Effector memory CD4-positive, alpha-beta T cell (primary cell): ENCODE measurements around the gene ADPRHL1.

Experiments
- DNase-seq, 3 donors: peaks; one replicate each; pipeline ENCODE4 v3.0.0-alpha.2; 2020
- H3K27ac ChIP-seq: 2 replicates; pipeline ENCODE4 v1.7.0; 2013; ENCODE audit warnings: mild to moderate bottlenecking, low read length, moderate library complexity; ENCODE audit not compliant: insufficient read depth, poor library complexity, severe bottlenecking
- H3K27me3 ChIP-seq: replicated peaks from 2 replicates; pipeline ENCODE4 v1.7.0; 2013; ENCODE audit warnings: mild to moderate bottlenecking, low read length; ENCODE audit not compliant: insufficient read depth, control insufficient read depth, poor library complexity, severe bottlenecking
- H3K36me3 ChIP-seq: 2 replicates; pipeline ENCODE4 v1.7.0; 2013; ENCODE audit warnings: mild to moderate bottlenecking, low read length, moderate library complexity; ENCODE audit not compliant: control insufficient read depth, insufficient read depth
- H3K4me1 ChIP-seq: 2 replicates; pipeline ENCODE4 v1.7.0; 2013; ENCODE audit warnings: low read length, mild to moderate bottlenecking; ENCODE audit not compliant: control insufficient read depth, insufficient read depth, poor library complexity, severe bottlenecking
- H3K4me3 ChIP-seq: 2 replicates; pipeline ENCODE4 v1.7.0; 2013; ENCODE audit warnings: low read length, low read depth, mild to moderate bottlenecking; ENCODE audit not compliant: insufficient read depth, poor library complexity, severe bottlenecking
- H3K9me3 ChIP-seq: 2 replicates; pipeline ENCODE4 v1.7.0; 2013; ENCODE audit warnings: mild to moderate bottlenecking, low read length, moderate library complexity; ENCODE audit not compliant: control insufficient read depth

Gene ADPRHL1

DNA sequence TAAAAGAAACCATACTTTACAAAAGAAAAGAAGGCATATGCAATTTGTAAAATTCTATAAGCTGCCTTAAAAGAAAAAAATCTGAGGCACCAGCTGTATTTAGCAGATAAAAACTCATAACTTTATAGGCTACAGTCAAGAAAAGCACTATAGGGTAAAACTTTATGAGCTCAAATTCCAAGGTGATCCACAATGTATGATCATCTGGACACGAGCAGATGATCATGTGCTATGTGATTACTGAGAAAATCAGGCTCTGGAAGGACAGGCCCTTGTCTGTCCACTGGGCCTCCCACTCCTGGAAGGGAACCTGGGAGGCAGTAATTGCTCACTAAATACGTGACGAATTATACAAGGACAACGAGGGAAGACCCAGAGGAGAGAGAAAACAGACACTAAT, 96.7 kb downstream of the ADPRHL1 start:
- Histone ChIP-seq H3K4me1 (no peaks in the 10 kb centered on the region), H3K27ac (no peak overlapping the region), H3K36me3 (no peaks in the 10 kb centered on the region), H3K4me3 (no peak overlapping the region), H3K9me3 (no peaks in the 10 kb centered on the region), H3K27me3 (no peaks in the 10 kb centered on the region)
- DNase-seq: no peak

DNA sequence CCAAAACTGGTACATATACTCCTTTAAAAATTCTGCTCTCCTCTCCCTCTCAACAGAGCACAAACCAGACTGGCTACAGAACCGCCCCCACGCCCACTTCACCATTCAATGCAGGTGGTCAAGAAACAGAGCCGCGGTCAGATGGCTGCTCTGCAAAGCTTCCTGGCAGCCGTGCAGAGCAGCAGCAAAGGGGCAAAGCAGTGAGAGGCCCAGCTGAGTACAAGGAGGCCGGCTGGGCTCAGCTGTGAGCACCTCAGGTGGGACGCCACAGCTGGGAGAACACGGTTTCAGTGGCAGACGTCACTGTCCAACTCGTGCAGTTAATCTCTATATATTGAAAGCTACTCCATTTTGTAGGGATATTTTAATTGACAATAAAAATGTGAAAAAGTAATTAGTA, 97.7 kb downstream of the ADPRHL1 start:
- no peak overlapping the region for H3K27ac ChIP-seq
- no peak for DNase-seq
- no peaks in the 10 kb centered on the region for H3K36me3 ChIP-seq
- H3K27me3 ChIP-seq: no peaks in the 10 kb centered on the region
- no peaks in the 10 kb centered on the region for H3K4me1 ChIP-seq
- H3K9me3 ChIP-seq: no peaks in the 10 kb centered on the region
- H3K4me3 ChIP-seq: no peak overlapping the region

DNA sequence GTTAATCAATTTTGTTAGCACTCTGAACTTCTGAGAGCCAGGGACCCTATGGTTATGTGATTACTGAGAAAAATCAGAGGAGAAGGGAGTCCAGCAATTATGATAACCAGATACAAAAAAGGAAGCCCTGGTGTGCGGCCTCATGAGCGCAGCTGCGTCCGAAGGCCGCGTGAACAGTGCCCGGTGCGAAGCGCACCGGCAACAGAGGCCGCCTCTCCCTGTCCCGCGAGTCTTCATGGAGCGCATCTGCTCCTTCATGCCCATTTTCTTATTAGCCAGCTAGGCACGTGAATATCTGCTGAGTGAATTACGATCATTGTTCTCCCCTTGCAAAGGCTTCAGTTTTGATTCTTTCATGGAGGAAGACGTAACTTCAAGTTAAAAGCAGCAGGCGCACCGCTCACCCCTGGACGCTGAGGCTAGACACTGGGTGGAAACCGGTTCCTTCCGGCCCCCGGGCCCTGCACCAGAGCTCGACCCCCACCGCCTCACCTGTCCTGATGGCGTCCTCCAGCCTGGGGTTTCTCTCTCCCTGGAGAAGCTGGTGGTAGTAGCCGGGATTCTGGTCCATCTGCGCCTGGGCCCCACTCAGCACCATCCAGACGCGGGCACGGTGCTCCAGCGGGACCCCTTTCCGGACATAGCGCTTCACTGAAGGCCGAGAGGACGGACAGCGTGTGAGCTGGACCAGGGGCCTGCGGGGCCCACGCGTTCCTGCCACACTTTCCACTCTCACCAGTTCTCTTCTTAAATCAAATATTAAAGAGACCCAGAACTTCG, 98.3 kb downstream of the ADPRHL1 start:
- Histone ChIP-seq H3K4me3 (no peak overlapping the region), H3K27ac (no peak overlapping the region), H3K4me1 (no peaks in the 10 kb centered on the region), H3K36me3 (no peaks in the 10 kb centered on the region), H3K27me3 (no peaks in the 10 kb centered on the region), H3K9me3 (no peaks in the 10 kb centered on the region)
- no peak for DNase-seq

DNA sequence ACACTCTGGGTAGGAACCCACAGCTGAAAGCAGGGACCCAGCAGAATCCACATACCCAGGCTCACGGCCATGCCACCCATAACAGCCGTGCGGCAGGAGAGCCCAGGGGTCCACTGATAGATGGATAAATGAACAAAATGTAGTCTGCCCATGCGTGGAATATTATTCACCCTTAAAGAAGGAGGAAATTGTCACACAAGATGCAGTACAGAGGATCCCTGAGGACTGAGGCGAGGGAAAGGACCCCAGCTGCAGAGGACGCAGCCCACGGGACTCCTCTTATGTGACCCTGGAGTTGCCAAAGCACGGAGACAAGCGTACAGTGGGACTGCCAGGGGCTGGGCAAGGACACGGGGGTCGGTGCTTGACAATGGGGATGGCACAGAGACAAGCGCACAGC, 100.0 kb downstream of the ADPRHL1 start:
- H3K36me3 ChIP-seq: no peaks in the 10 kb centered on the region
- no peak overlapping the region for H3K27ac ChIP-seq
- DNase-seq: no peak
- no peaks in the 10 kb centered on the region for H3K4me1 ChIP-seq
- no peaks in the 10 kb centered on the region for H3K27me3 ChIP-seq
- no peaks in the 10 kb centered on the region for H3K9me3 ChIP-seq
- H3K4me3 ChIP-seq: no peak overlapping the region

DNA sequence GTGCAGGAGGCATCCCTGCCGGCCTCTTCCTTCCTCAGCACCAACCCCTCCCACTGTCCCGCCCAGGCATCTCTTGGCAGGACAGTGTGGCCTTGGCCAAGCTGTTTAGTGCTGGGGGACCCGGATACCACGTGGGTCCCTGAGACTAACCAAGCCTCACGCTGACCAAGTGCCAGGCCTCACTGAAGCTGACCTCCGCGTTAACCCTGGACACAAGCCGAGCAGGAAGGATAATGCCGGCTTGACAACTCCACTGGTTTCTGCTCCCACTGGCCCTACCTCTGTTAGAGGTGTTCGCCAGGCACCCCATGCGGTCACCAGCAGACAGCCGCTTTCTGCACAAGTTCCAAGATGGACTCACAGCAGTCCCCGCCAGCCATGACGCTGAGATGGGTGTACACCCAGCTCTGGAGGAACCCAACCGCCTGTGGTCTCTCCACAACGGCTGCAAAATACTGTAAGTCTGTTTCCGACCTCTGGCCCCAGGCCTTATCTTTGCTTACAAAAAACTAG, 101.7 kb downstream of the ADPRHL1 start:
- Histone ChIP-seq H3K27me3 (no peaks in the 10 kb centered on the region), H3K36me3 (no peaks in the 10 kb centered on the region), H3K9me3 (no peaks in the 10 kb centered on the region)

DNA sequence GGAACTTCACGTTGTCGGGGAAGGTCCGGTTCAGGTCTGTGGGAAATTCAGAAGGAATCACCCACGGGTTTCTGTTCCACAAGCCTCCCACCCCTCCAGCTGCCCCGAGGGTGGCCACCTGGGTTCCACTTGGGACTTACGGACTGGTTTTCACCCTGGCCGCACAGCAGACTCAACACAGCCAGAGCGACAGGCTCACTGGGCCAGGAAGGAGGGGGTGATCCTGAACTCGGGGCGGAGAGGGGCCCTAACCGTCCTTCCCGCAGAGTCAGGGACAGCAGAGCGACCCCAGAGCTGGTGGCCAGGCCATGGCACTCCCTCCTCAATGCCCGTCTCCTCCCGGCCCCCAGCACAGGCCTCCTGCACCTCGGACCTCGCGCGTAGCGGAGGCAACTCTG, 102.4 kb downstream of the ADPRHL1 start:
- H3K4me1 ChIP-seq: no peaks in the 10 kb centered on the region
- H3K27ac ChIP-seq: no peak overlapping the region
- H3K9me3 ChIP-seq: no peaks in the 10 kb centered on the region
- H3K36me3 ChIP-seq: no peaks in the 10 kb centered on the region
- H3K4me3 ChIP-seq: no peak overlapping the region
- H3K27me3 ChIP-seq: no peaks in the 10 kb centered on the region
- DNase-seq: no peak

More for the DNA sequence above, 101.7 kb downstream of the ADPRHL1 start:
- no peak overlapping the region for H3K4me3 ChIP-seq
- no peak for DNase-seq
- no peak overlapping the region for H3K27ac ChIP-seq
- H3K4me1 ChIP-seq: no peaks in the 10 kb centered on the region

DNA sequence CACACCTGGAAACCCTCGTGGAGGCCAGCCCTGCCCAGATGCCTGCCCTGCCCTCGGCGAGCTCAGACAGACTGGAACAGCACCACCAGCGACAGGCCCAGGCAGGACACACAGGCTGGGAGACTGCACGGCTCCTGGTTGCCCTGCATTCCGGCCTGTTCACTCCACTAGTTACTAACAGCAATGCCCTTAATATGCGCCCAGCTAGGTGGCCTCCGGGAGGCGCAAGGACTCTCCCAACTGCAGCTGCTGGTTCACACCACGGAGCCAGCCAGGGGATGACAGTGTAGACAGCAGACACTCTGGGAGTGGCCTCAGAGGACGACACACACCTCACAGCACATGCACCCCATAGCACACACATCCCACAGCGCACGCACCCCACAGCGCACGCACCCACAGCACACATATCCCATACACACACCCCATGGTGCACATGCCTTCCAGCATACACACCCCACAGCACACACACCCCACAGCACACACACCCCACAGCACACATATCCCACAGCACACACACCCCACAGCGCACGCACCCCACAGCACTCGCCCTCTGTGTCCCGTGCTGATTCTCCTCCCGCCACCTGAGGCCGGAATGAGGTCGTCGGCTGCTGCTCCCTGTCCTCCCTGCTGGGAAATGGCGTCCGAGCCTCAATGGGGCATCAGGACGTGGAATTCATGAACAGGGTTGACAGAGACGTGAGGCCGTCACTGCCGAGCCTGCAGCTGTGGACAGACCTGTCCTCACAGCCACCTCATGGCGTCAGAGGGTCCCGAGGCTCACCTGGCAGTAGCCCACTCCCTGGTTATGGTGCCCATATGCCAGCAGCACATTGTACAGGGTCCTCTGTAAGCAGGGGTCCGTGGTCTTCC, 103.0 kb downstream of the ADPRHL1 start:
- Histone ChIP-seq H3K4me1 (no peaks in the 10 kb centered on the region), H3K4me3 (no peak overlapping the region), H3K9me3 (no peaks in the 10 kb centered on the region), H3K27me3 (no peaks in the 10 kb centered on the region), H3K36me3 (no peaks in the 10 kb centered on the region), H3K27ac (no peak overlapping the region)
- DNase-seq: no peak
